H9 (cell line): ENCODE data around the gene PLA2G4E. TPM values are rescaled to one million over a fixed set of nuclear protein-coding genes. Genes with fewer than 3 reads are reported as not detected.

Experiments used
- DNase-seq: peaks from one replicate; pipeline ENCODE4 v3.0.0-alpha.2; 2017
- H2AFZ ChIP-seq: one replicate; pipeline ENCODE4 v1.6.1; 2013; ENCODE audit warnings: mild to moderate bottlenecking, low read length, control low read depth, moderate library complexity
- H2AK5ac ChIP-seq: 2 replicates; pipeline ENCODE4 v1.6.1; 2013; ENCODE audit warnings: low read length, control low read depth, mixed read lengths; ENCODE audit not compliant: insufficient read length
- H2BK120ac ChIP-seq: one replicate; pipeline ENCODE4 v1.6.1; 2013; ENCODE audit warnings: low read depth, mild to moderate bottlenecking, low read length, control low read depth, inconsistent platforms; ENCODE audit not compliant: poor library complexity, severe bottlenecking
- H2BK12ac ChIP-seq: 2 replicates; pipeline ENCODE4 v1.6.1; 2013; ENCODE audit warnings: low read length, control low read depth, mixed read lengths, low read depth; ENCODE audit not compliant: insufficient read length
- H2BK15ac ChIP-seq: 2 replicates; pipeline ENCODE4 v1.6.1; 2013; ENCODE audit warnings: low read depth, low read length, control low read depth
- H2BK20ac ChIP-seq: one replicate; pipeline ENCODE4 v1.6.1; 2013; ENCODE audit warnings: low read depth, mild to moderate bottlenecking, low read length, control low read depth, inconsistent platforms; ENCODE audit not compliant: poor library complexity, severe bottlenecking
- H2BK5ac ChIP-seq: 2 replicates; pipeline ENCODE4 v1.6.1; 2013; ENCODE audit warnings: low read length, control low read depth, mixed read lengths; ENCODE audit not compliant: insufficient read length
- H3K14ac ChIP-seq: 2 replicates; pipeline ENCODE4 v1.6.1; 2013; ENCODE audit warnings: low read length, control low read depth; ENCODE audit not compliant: insufficient read depth
- H3K18ac ChIP-seq: 2 replicates; pipeline ENCODE4 v1.6.1; 2013; ENCODE audit warnings: low read depth, mild to moderate bottlenecking, mixed read lengths, low read length, control low read depth; ENCODE audit not compliant: insufficient read length
- H3K23ac ChIP-seq: 2 replicates; pipeline ENCODE4 v1.6.1; 2013; ENCODE audit warnings: low read length, control low read depth, mixed read lengths, low read depth; ENCODE audit not compliant: insufficient read length
- H3K23me2 ChIP-seq: 2 replicates; pipeline ENCODE4 v1.6.1; 2013; ENCODE audit warnings: low read depth, mild to moderate bottlenecking, mixed read lengths, low read length, control low read depth; ENCODE audit not compliant: insufficient read length, poor library complexity, severe bottlenecking
- H3K27ac ChIP-seq: 2 replicates; pipeline ENCODE4 v1.5.1; 2013; ENCODE audit warnings: low read length, control low read depth, mixed read lengths, low read depth; ENCODE audit not compliant: insufficient read length
- H3K27me3 ChIP-seq: 2 replicates; pipeline ENCODE4 v1.6.1; 2013; ENCODE audit warnings: low read length, control low read depth, inconsistent platforms; ENCODE audit not compliant: insufficient read depth
- H3K4ac ChIP-seq: 2 replicates; pipeline ENCODE4 v1.6.1; 2013; ENCODE audit warnings: low read depth, mild to moderate bottlenecking, control low read depth, inconsistent platforms, low read length, moderate library complexity
- H3K4me1 ChIP-seq: 2 replicates; pipeline ENCODE4 v1.6.1; 2013; ENCODE audit warnings: low read length, control low read depth, inconsistent platforms; ENCODE audit not compliant: insufficient read depth
- H3K4me2 ChIP-seq: 2 replicates; pipeline ENCODE4 v1.6.1; 2013; ENCODE audit warnings: low read length, control low read depth, mixed read lengths; ENCODE audit not compliant: insufficient read length, insufficient read depth
- H3K56ac ChIP-seq: 2 replicates; pipeline ENCODE4 v1.6.1; 2013; ENCODE audit warnings: low read depth, mild to moderate bottlenecking, mixed read lengths, low read length, control low read depth; ENCODE audit not compliant: insufficient read length
- H3K79me1 ChIP-seq: 2 replicates; pipeline ENCODE4 v1.6.1; 2013; ENCODE audit warnings: low read depth, mild to moderate bottlenecking, moderate library complexity, low read length, control low read depth, inconsistent platforms; ENCODE audit not compliant: insufficient read depth, poor library complexity, severe bottlenecking
- H3K79me2 ChIP-seq: 2 replicates; pipeline ENCODE4 v1.6.1; 2013; ENCODE audit warnings: low read length, control low read depth, inconsistent platforms; ENCODE audit not compliant: insufficient read depth
- H3K9ac ChIP-seq: 2 replicates; pipeline ENCODE4 v1.6.1; 2013; ENCODE audit warnings: low read length, control low read depth, mixed read lengths; ENCODE audit not compliant: insufficient read length; ENCODE audit errors: extremely low read depth
- H3K9me3 ChIP-seq: one replicate; pipeline ENCODE4 v1.6.1; 2013; ENCODE audit warnings: low read depth, low read length, inconsistent platforms; ENCODE audit not compliant: control insufficient read depth
- H3T11ph ChIP-seq: one replicate; pipeline ENCODE4 v1.6.1; 2013; ENCODE audit warnings: mild to moderate bottlenecking, low read length, control low read depth, inconsistent platforms
- H4K20me1 ChIP-seq: one replicate; pipeline ENCODE4 v1.6.1; 2013; ENCODE audit not compliant: control insufficient read depth, insufficient read length, insufficient read depth
- H4K5ac ChIP-seq: 2 replicates; pipeline ENCODE4 v1.6.1; 2013; ENCODE audit warnings: low read depth, mild to moderate bottlenecking, mixed read lengths, low read length, control low read depth; ENCODE audit not compliant: insufficient read length
- H4K8ac ChIP-seq: replicated peaks from 2 replicates; pipeline ENCODE4 v1.6.1; 2013; ENCODE audit warnings: low read length, control low read depth, mixed read lengths, low read depth; ENCODE audit not compliant: insufficient read length
- H4K91ac ChIP-seq: 2 replicates; pipeline ENCODE4 v1.6.1; 2013; ENCODE audit warnings: low read depth, mild to moderate bottlenecking, moderate library complexity, mixed read lengths, low read length, control low read depth; ENCODE audit not compliant: insufficient read length
- H3K27ac Mint-ChIP-seq, 3 experiments: 2 replicates in 2 of 3; 3 replicates in 1 of 3; pipeline ENCODE4 v1.8.0; 2020 to 2021; ENCODE audit warnings: mixed read lengths in 3 of 3, mild to moderate bottlenecking in 1 of 3, moderate library complexity in 1 of 3
- H3K27me3 Mint-ChIP-seq: 2 replicates; pipeline ENCODE4 v1.8.0; 2021; ENCODE audit warnings: low read depth, mild to moderate bottlenecking, moderate library complexity, mixed read lengths
- H3K36me3 Mint-ChIP-seq, 3 experiments: 2 replicates in 2 of 3; 3 replicates in 1 of 3; pipeline ENCODE4 v1.8.0; 2020 to 2021; ENCODE audit warnings: low read depth in 3 of 3, mixed read lengths in 3 of 3; ENCODE audit not compliant: insufficient read depth in 1 of 3
- H3K4me1 Mint-ChIP-seq, 2 experiments: 2 replicates each; pipeline ENCODE4 v1.8.0; 2020; ENCODE audit warnings: mixed read lengths in 2 of 2
- H3K4me3 Mint-ChIP-seq, 2 experiments: 2 replicates in 1 of 2; 3 replicates in 1 of 2; pipeline ENCODE4 v1.8.0; 2020 to 2021; ENCODE audit warnings: mild to moderate bottlenecking in 2 of 2, mixed read lengths in 2 of 2, moderate library complexity in 1 of 2
- H3K9me3 Mint-ChIP-seq, 2 experiments: 2 replicates in 1 of 2; 3 replicates in 1 of 2; pipeline ENCODE4 v1.8.0; 2020; ENCODE audit warnings: mild to moderate bottlenecking in 2 of 2, mixed read lengths in 2 of 2, moderate library complexity in 1 of 2
- CTCF ChIP-seq: fragments of 200-600 bp; sonication (generic); conservative IDR thresholded peaks from 3 replicates; pipeline ENCODE4 v1.8.0; 2021; ENCODE audit warnings: antibody characterized with exemption, mild to moderate bottlenecking
- WGBS: extraction: QIAGEN DNeasy Blood & Tissue Kit; methylation state at CpG from one replicate; pipeline ENCODE4 v1.1.7; 2013; ENCODE audit warnings: missing lambda C conversion rate, low lambda C conversion rate, mixed read lengths; ENCODE audit not compliant: insufficient read length; ENCODE audit errors: extremely low coverage; 5-methylcytosine and 5-hydroxymethylcytosine counted together
- total RNA-seq: library from RNA; stranded (reverse); gene quantifications from 2 replicates; pipeline ENCODE4 v1.2.1, GENCODE V29; 2021

PLA2G4E gene
- total RNA-seq, 1 experiment from 2014 or later, result not detected

- no peaks in the 10 kb centered on the region for H3K23me2 ChIP-seq
- no peak overlapping the region for H3K9ac ChIP-seq
- H3K4me1 ChIP-seq, result no peaks in the 10 kb centered on the region
- TF ChIP-seq CTCF, result no peak
- H4K5ac ChIP-seq, result no peak overlapping the region
- no peak overlapping the region for H3K4me2 ChIP-seq
- Mint-ChIP-seq H3K4me3 (no peak overlapping the region), H3K9me3 (no peaks in the 10 kb centered on the region), H3K27ac (no peak overlapping the region), H3K4me1 (peaks cover 5 to 9% of the 10 kb centered on the region in 2 experiments), H3K36me3 (no peaks in the 10 kb centered on the region), H3K27me3 (peaks cover 1% of the 10 kb centered on the region)
- no peak for DNase-seq
- H3T11ph ChIP-seq, result no peak overlapping the region
- H3K56ac ChIP-seq, result no peak overlapping the region
- no peak overlapping the region for H2BK15ac ChIP-seq
- no peak overlapping the region for H2AK5ac ChIP-seq
- H2BK5ac ChIP-seq, result no peak overlapping the region
- H4K8ac ChIP-seq, result no peak overlapping the region
- no peaks in the 10 kb centered on the region for H4K20me1 ChIP-seq
- WGBS, result no CpG with 5 or more reads among the region's 7 CpGs
- no peak overlapping the region for H3K23ac ChIP-seq
- no peak overlapping the region for H2AFZ ChIP-seq
- no peaks in the 10 kb centered on the region for H3K27me3 ChIP-seq
- no peak overlapping the region for H3K27ac ChIP-seq
- no peak overlapping the region for H3K4ac ChIP-seq
- H3K79me2 ChIP-seq, result no peaks in the 10 kb centered on the region
- no peak overlapping the region for H4K91ac ChIP-seq
- no peaks in the 10 kb centered on the region for H3K79me1 ChIP-seq
- no peak overlapping the region for H3K18ac ChIP-seq
- no peak overlapping the region for H3K14ac ChIP-seq
- no peaks in the 10 kb centered on the region for H3K9me3 ChIP-seq
- H2BK120ac ChIP-seq, result no peak overlapping the region
- no peak overlapping the region for H2BK12ac ChIP-seq
- H2BK20ac ChIP-seq, result no peak overlapping the region
Measured at GRCh38 chr15:42065033-42065432, 44.2 kb upstream of the PLA2G4E start.
